Measurements from ENCODE around the gene SUFU. TPM values are rescaled to one million over a fixed set of nuclear protein-coding genes. Genes with fewer than 3 reads are reported as not detected.

Gene SUFU
- total and polyA plus RNA-seq, 2 of the 8 experiments (the other 6 are each of a cell fraction or from before 2014, with no cell fraction given): 7.0 to 10.8 TPM

DNA sequence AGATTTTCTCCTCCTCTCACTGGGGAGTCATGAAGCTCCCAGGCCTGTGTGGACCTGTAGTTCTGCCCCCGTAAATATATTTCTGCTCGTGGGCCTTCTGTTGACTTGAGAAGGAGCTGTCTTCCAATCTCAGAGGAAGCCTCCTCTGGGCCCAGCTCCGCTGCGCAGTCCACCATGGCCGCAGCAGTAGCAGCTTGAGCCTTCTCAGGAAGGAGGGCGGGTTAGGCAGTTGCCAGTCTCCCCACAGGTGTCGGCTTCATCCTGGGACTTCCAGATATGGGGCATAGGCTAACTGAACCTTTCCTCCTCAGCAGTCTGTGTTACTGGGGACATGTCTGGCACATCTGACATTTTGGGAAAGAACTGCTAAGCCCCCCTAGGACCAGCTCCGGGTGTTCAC, 77.6 kb downstream of the SUFU start:
- 93% methylated on average over 8 of the region's 8 CpGs; no CpG with 5 or more reads in 1 of the 2 experiments for WGBS, 2 experiments (ENCODE audit: extremely low coverage in 1 of 2, insufficient coverage in 1 of 2, insufficient read length in 1 of 2, insufficient replicate concordance in 2 of 2, low coverage in 1 of 2, low lambda C conversion rate in 2 of 2, missing lambda C conversion rate in 1 of 2)
- H2AFZ ChIP-seq (ENCODE audit: low read length): no peak overlapping the region
- no peak overlapping the region for H4K8ac ChIP-seq (ENCODE audit: extremely low read depth, insufficient read depth, low read length)
- no peak overlapping the region for H3K27ac ChIP-seq (ENCODE audit: low read depth, low read length)
- H3K4me1 ChIP-seq (replicated peaks in 1 of 4; ENCODE audit: control insufficient read depth in 3 of 4, insufficient read depth in 4 of 4, low read length in 3 of 4): peaks cover 0 to 7% (median 5%) of the 10 kb centered on the region in 4 experiments; a peak in 4 of 7 replicates
- no peak for DNase-seq (ENCODE audit: low read depth in 1 of 2, low spot score in 2 of 2)
- H3K27me3 ChIP-seq (replicated peaks in 1 of 4; ENCODE audit: control insufficient read depth in 3 of 4, extremely low read depth in 1 of 4, insufficient read depth in 3 of 4, low read length in 3 of 4): no peaks in the 10 kb centered on the region
- FAIRE-seq: no peak
- no peak overlapping the region for H2AK5ac ChIP-seq (ENCODE audit: low read depth, low read length)
- H3K36me3 ChIP-seq (ENCODE audit: control insufficient read depth in 2 of 4, insufficient read depth in 4 of 4, low read length in 3 of 4): no peaks in the 10 kb centered on the region
- no peaks in the 10 kb centered on the region for H3K79me1 ChIP-seq (ENCODE audit: low read depth, low read length)
- H3K23me2 ChIP-seq (ENCODE audit: low read depth, low read length): no peaks in the 10 kb centered on the region
- no peaks in the 10 kb centered on the region for H3K9me3 ChIP-seq (ENCODE audit: insufficient read depth in 2 of 2, low read depth in 1 of 2, low read length in 1 of 2)
- H2BK20ac ChIP-seq (ENCODE audit: low read length): no peak overlapping the region
- H4K5ac ChIP-seq (ENCODE audit: insufficient read length, low read depth, low read length): no peak overlapping the region
- no peaks in the 10 kb centered on the region for H3K79me2 ChIP-seq (ENCODE audit: control insufficient read depth in 1 of 2, insufficient read depth in 2 of 2, low read length in 2 of 2)
- ChIA-PET CTCF (ENCODE audit: partially characterized antibody) (interaction anchor here (0.9 to 7.3 kb wide), 13 partner anchors 13 to 352 kb away, joined by 3 to 182 read pairs (median 5); partner anchors contain the start of genes ACTR1A and SUFU), POLR2A (ENCODE audit: partially characterized antibody) (interaction anchor here (1.3 to 1.5 kb wide), 2 partner anchors 77 to 120 kb away, joined by 3 to 4 read pairs; partner anchors contain the start of gene SUFU)
- no peak overlapping the region for H2BK5ac ChIP-seq (ENCODE audit: low read depth, low read length)
- no peak overlapping the region for H3K4me2 ChIP-seq (ENCODE audit: insufficient read depth in 1 of 2, low read depth in 2 of 2, low read length in 2 of 2)
- no peak overlapping the region for H3K14ac ChIP-seq (ENCODE audit: insufficient read length)
- no peak overlapping the region for H2BK15ac ChIP-seq (ENCODE audit: low read length)
- H3K9ac ChIP-seq (replicated peaks in 1 of 4; ENCODE audit: extremely low read depth in 1 of 4, low read depth in 3 of 4, low read length in 3 of 4): no peak overlapping the region
- no peak overlapping the region for H3K4ac ChIP-seq (replicated peaks; ENCODE audit: insufficient read length, low read depth, low read length)
- H3K18ac ChIP-seq (ENCODE audit: extremely low read depth, low read length): no peak overlapping the region
- no peak overlapping the region for H3K4me3 ChIP-seq (ENCODE audit: extremely low read depth in 1 of 4, insufficient read depth in 2 of 4, low read depth in 3 of 4, low read length in 4 of 4)
- no peak overlapping the region for H3K56ac ChIP-seq (replicated peaks; ENCODE audit: insufficient read length, low read depth, low read length)
- no peak overlapping the region for H3K23ac ChIP-seq (ENCODE audit: insufficient read length)
- TF ChIP-seq TAF1 (IDR thresholded peaks at IDR 0.05; ENCODE audit: low read depth, low read length): no peak
- TF ChIP-seq TBP (IDR thresholded peaks at IDR 0.05; ENCODE audit: low read depth, low read length): no peak
- TF ChIP-seq PHF8 (conservative IDR thresholded peaks at IDR 0.05; ENCODE audit: low read depth, low read length): no peak
- no peak for TF ChIP-seq FOSL1 (IDR thresholded peaks at IDR 0.05; ENCODE audit: insufficient read depth, low read depth, low read length)
- TF ChIP-seq CREB1 (IDR thresholded peaks at IDR 0.05): no peak
- no peak for TF ChIP-seq USF2 (IDR thresholded peaks at IDR 0.05; ENCODE audit: low read length)
- TF ChIP-seq, protein P1, sequence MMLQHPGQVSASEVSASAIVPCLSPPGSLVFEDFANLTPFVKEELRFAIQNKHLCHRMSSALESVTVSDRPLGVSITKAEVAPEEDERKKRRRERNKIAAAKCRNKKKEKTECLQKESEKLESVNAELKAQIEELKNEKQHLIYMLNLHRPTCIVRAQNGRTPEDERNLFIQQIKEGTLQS (IDR thresholded peaks at IDR 0.05; ENCODE audit: insufficient read depth, low read depth, low read length): no peak
- TF ChIP-seq CBX5 (IDR thresholded peaks at IDR 0.05; ENCODE audit: low read depth, low read length): no peak
- no peak for TF ChIP-seq POLR2AphosphoS5 (IDR thresholded peaks at IDR 0.05; ENCODE audit: low read depth, low read length)
- TF ChIP-seq RBBP5 (IDR thresholded peaks at IDR 0.05; ENCODE audit: borderline replicate concordance, low read depth, low read length): no peak
- no peak for TF ChIP-seq CEBPB (IDR thresholded peaks at IDR 0.05; ENCODE audit: low read depth, low read length)
- no peak for TF ChIP-seq SP1 (IDR thresholded peaks at IDR 0.05; ENCODE audit: low read depth, low read length)
- TF ChIP-seq TEAD4 (IDR thresholded peaks at IDR 0.05; ENCODE audit: low read depth, low read length): no peak
- TF ChIP-seq SIX5 (IDR thresholded peaks at IDR 0.05; ENCODE audit: low read depth, low read length): no peak
- no peak overlapping the region for H4K91ac ChIP-seq (replicated peaks; ENCODE audit: insufficient read length, low read length)
- no peak overlapping the region for H2BK120ac ChIP-seq (replicated peaks; ENCODE audit: low read depth, low read length)
- H4K20me1 ChIP-seq (replicated peaks in 1 of 2; ENCODE audit: control insufficient read depth in 1 of 2, insufficient read depth in 2 of 2, low read length in 2 of 2): peaks cover 0 to 5% of the 10 kb centered on the region in 2 experiments
- H2BK12ac ChIP-seq (ENCODE audit: low read depth, low read length): no peak overlapping the region

All from H1 (cell line).